Erythroblast (primary cell): ENCODE data around the gene CEBPA.
A peak's percentile ranks its signal among the peaks of the same experiment; 100 is the strongest.

Experiments
- DNase-seq, 2 experiments: peaks; one replicate each; lab custom pipeline; 2025; lab: John Stamatoyannopoulos, UW
- GATA1 ChIP-seq: IDR thresholded peaks from 2 replicates; pipeline ENCODE4 v1.6.1; 2011; ENCODE audit warnings: low read depth, mild to moderate bottlenecking, control low read depth, low read length, moderate library complexity
- POLR2A ChIP-seq: IDR thresholded peaks from 2 replicates; pipeline ENCODE4 v1.6.1; 2011; ENCODE audit warnings: mild to moderate bottlenecking, low read length

The CEBPA gene

GRCh38 chr19:33302175-33302973 lies at the start of gene CEBPA:
TSS of gene CEBPA (minus strand) at chr19:33302534. CDS start at chr19:33302414, 120 bp downstream.
- peak; percentile 76 to 82 for DNase-seq
- no peak for TF ChIP-seq GATA1
- TF ChIP-seq POLR2A, result no peak

GRCh38 chr19:33350538-33351309 lies 48.4 kb upstream of the CEBPA start:
- no peak for TF ChIP-seq GATA1
- TF ChIP-seq POLR2A, result no peak
- DNase-seq, result no peak

GRCh38 chr19:33349319-33350289 lies 47.3 kb upstream of the CEBPA start:
- no peak for TF ChIP-seq GATA1
- no peak for TF ChIP-seq POLR2A

GRCh38 chr19:33348301-33349010 lies 46.1 kb upstream of the CEBPA start:
- no peak for DNase-seq
- TF ChIP-seq POLR2A (no peak), GATA1 (no peak)

More at GRCh38 chr19:33349319-33350289, 47.3 kb upstream of the CEBPA start:
- DNase-seq, result no peak

- DNase-seq, result no peak
- TF ChIP-seq GATA1 (no peak), POLR2A (no peak)
Observed at GRCh38 chr19:33347300-33347699, 45.0 kb upstream of the CEBPA start.

GRCh38 chr19:33346665-33347064 lies 44.3 kb upstream of the CEBPA start:
- DNase-seq, result no peak
- no peak for TF ChIP-seq POLR2A
- no peak for TF ChIP-seq GATA1

GRCh38 chr19:33345163-33345562 lies 42.8 kb upstream of the CEBPA start:
- TF ChIP-seq GATA1 (no peak), POLR2A (no peak)

GRCh38 chr19:33344573-33344925 lies 42.2 kb upstream of the CEBPA start:
- TF ChIP-seq GATA1 (no peak), POLR2A (no peak)
- no peak for DNase-seq

More at GRCh38 chr19:33345163-33345562, 42.8 kb upstream of the CEBPA start:
- no peak for DNase-seq

- DNase-seq, result no peak
- TF ChIP-seq GATA1, result no peak
- TF ChIP-seq POLR2A, result no peak
Observed at GRCh38 chr19:33343859-33344572, 41.7 kb upstream of the CEBPA start.

GRCh38 chr19:33343301-33343700 lies 41.0 kb upstream of the CEBPA start:
- no peak for DNase-seq
- no peak for TF ChIP-seq POLR2A
- no peak for TF ChIP-seq GATA1

GRCh38 chr19:33340991-33341390 lies 38.7 kb upstream of the CEBPA start:
- DNase-seq, result no peak
- TF ChIP-seq GATA1 (no peak), POLR2A (no peak)
